PC-9 (cell line): Measurements from ENCODE around the gene ACOT2. TPM values are rescaled to one million over a fixed set of nuclear protein-coding genes. Genes with fewer than 3 reads are reported as not detected.
"Not testable (repeated sequence)": the region's sequence is repeated elsewhere in the genome, so short reads cannot be mapped to it uniquely, and the experiment has no call there.

ENCODE experiments used
- BruUV-seq: library from RNA; stranded (reverse); fragments of 400-500 nt; replicated peaks from 2 replicates; lab custom pipeline; 2021; lab: Mats Ljungman, UMichigan
- CTCF ChIA-PET: fragments of 300-600 bp; sonication (Branson Sonifier 250); formaldehyde crosslinking; loops from one replicate; lab custom pipeline; 2022; ENCODE audit warnings: antibody characterized with exemption; lab: Charles Lee
- POLR2A ChIA-PET: fragments of 300-600 bp; sonication (Branson Sonifier 250); formaldehyde crosslinking; loops from one replicate; lab custom pipeline; 2022; ENCODE audit warnings: antibody characterized with exemption; ENCODE audit not compliant: unreplicated experiment; lab: Charles Lee
- DNase-seq, 2 experiments: peaks; one replicate each; pipeline versions ENCODE4 v3.0.0 to v3.0.0-alpha.2; 2015 to 2022; ENCODE audit warnings: mixed read lengths in 1 of 2
- H2AFZ ChIP-seq: fragments of 200-600 bp; sonication (generic); 2 replicates; pipeline ENCODE4 v1.8.1; 2017; ENCODE audit warnings: antibody characterized with exemption
- H3F3A ChIP-seq: fragments of 200-600 bp; sonication (generic); 2 replicates; pipeline ENCODE4 v1.8.1; 2017; ENCODE audit warnings: antibody characterized with exemption, mild to moderate bottlenecking, low read depth; ENCODE audit not compliant: insufficient read depth
- H3K27ac ChIP-seq: fragments of 200-600 bp; sonication (generic); 2 replicates; pipeline ENCODE4 v1.6.1; 2016; ENCODE audit warnings: mixed run types
- H3K27me3 ChIP-seq: fragments of 200-600 bp; sonication (generic); 2 replicates; pipeline ENCODE4 v1.6.1; 2016; ENCODE audit warnings: low read depth, mixed run types; ENCODE audit not compliant: insufficient read depth
- H3K36me3 ChIP-seq: fragments of 200-600 bp; sonication (generic); 2 replicates; pipeline ENCODE4 v1.6.1; 2016; ENCODE audit warnings: low read depth, mixed run types
- H3K4me1 ChIP-seq: fragments of 200-600 bp; sonication (generic); replicated peaks from 2 replicates; pipeline ENCODE4 v1.6.1; 2016; ENCODE audit warnings: mixed run types; ENCODE audit not compliant: insufficient read depth
- H3K4me2 ChIP-seq: fragments of 200-600 bp; sonication (generic); 2 replicates; pipeline ENCODE4 v1.6.1; 2017; ENCODE audit warnings: mixed run types
- H3K4me3 ChIP-seq: fragments of 200-600 bp; sonication (generic); 2 replicates; pipeline ENCODE4 v1.6.1; 2016; ENCODE audit warnings: mixed run types
- H3K79me2 ChIP-seq: fragments of 200-600 bp; sonication (generic); 2 replicates; pipeline ENCODE4 v1.6.1; 2017; ENCODE audit warnings: low read depth, mixed run types
- H3K9me2 ChIP-seq: fragments of 200-600 bp; sonication (generic); 2 replicates; pipeline ENCODE4 v1.8.1; 2017; ENCODE audit warnings: mild to moderate bottlenecking; ENCODE audit not compliant: insufficient read depth
- H3K9me3 ChIP-seq: fragments of 200-600 bp; sonication (generic); 2 replicates; pipeline ENCODE4 v1.8.1; 2016; ENCODE audit warnings: low read depth; ENCODE audit not compliant: insufficient read depth
- H4K20me1 ChIP-seq: fragments of 200-600 bp; sonication (generic); 2 replicates; pipeline ENCODE4 v1.8.1; 2017; ENCODE audit not compliant: insufficient read depth
- CTCF ChIP-seq: fragments of 200-600 bp; sonication (generic); conservative IDR thresholded peaks from 2 replicates; pipeline ENCODE4 v1.6.1; 2017; ENCODE audit warnings: mixed run types, antibody characterized with exemption, mild to moderate bottlenecking, moderate library complexity
- EZH2 ChIP-seq: fragments of 200-600 bp; sonication (generic); IDR thresholded peaks from 2 replicates; pipeline ENCODE4 v1.8.0; 2017; ENCODE audit warnings: antibody characterized with exemption, low read depth
- intact Hi-C: fragments of 100-400 bp; cut with micrococcal nuclease; formaldehyde crosslinking; loops from one replicate; pipeline ENCODE4 v1.10.0; 2022; ENCODE audit not compliant: unreplicated experiment
- total RNA-seq: library from RNA; stranded (reverse); gene quantifications from 2 replicates; pipeline ENCODE4 v1.2.3, GENCODE V29; 2021

Gene ACOT2
- total RNA-seq, 1 experiment from 2014 or later = 7.2 TPM

GRCh38 chr14:73562696-73563095 is 6.3 kb upstream of the ACOT2 start:
- H3K4me1 ChIP-seq = peaks cover 13% of the 10 kb centered on the region
- CTCF ChIA-PET, intact Hi-C loops, BruUV-seq, H3K4me3 ChIP-seq, POLR2A ChIA-PET, H4K20me1 ChIP-seq, H3K4me2 ChIP-seq, H2AFZ ChIP-seq, H3K9me2 ChIP-seq, H3K27ac ChIP-seq, H3K36me3 ChIP-seq, H3K27me3 ChIP-seq, H3F3A ChIP-seq: not testable (repeated sequence)
- H3K9me3 ChIP-seq = peaks cover 12% of the 10 kb centered on the region; the same call in 1 of the 2 replicates
- peak in 1 of 2 experiments; percentile 41 for DNase-seq
- H3K79me2 ChIP-seq = peaks cover 12% of the 10 kb centered on the region

- H3K27me3 ChIP-seq, DNase-seq, H4K20me1 ChIP-seq, H3K27ac ChIP-seq, H3K4me2 ChIP-seq, intact Hi-C loops, H3K4me3 ChIP-seq, BruUV-seq, H3K36me3 ChIP-seq, H2AFZ ChIP-seq, H3K9me2 ChIP-seq, POLR2A ChIA-PET: not testable (repeated sequence)
- CTCF ChIA-PET = interaction anchor here (0.5 kb wide), 1 partner anchor 99 kb away, joined by 12 read pairs; no protein-coding TSS in a partner anchor
- Histone ChIP-seq H3K9me3 (peaks cover 12% of the 10 kb centered on the region; the same call in 1 of the 2 replicates), H3F3A (peaks cover 27% of the 10 kb centered on the region; the same call in 1 of the 2 replicates), H3K79me2 (peaks cover 28% of the 10 kb centered on the region), H3K4me1 (peaks cover 27% of the 10 kb centered on the region)
These were observed 2.6 kb upstream of the ACOT2 start for GRCh38 chr14:73566431-73566830.

GRCh38 chr14:73566935-73567334 is 2.1 kb upstream of the ACOT2 start:
- H2AFZ ChIP-seq, H4K20me1 ChIP-seq, H3K9me2 ChIP-seq, BruUV-seq, H3K4me3 ChIP-seq, H3K27ac ChIP-seq, H3K27me3 ChIP-seq, intact Hi-C loops, H3K36me3 ChIP-seq, DNase-seq, POLR2A ChIA-PET: not testable (repeated sequence)
- Histone ChIP-seq H3K4me1 (peaks cover 27% of the 10 kb centered on the region), H3K4me2 (peak overlapping the region; percentile 91; the same call in 1 of the 2 replicates), H3F3A (peaks cover 27% of the 10 kb centered on the region; the same call in 1 of the 2 replicates), H3K79me2 (peaks cover 28% of the 10 kb centered on the region), H3K9me3 (peaks cover 12% of the 10 kb centered on the region; the same call in 1 of the 2 replicates)
- CTCF ChIA-PET = interaction anchor here (0.5 to 0.7 kb wide), 2 partner anchors 100 to 176 kb away, joined by 3 to 12 read pairs; no protein-coding TSS in a partner anchor

- no TSS peak for BruUV-seq
- peaks cover 27% of the 10 kb centered on the region; the same call in 1 of the 2 replicates for H3F3A ChIP-seq
- no peaks in the 10 kb centered on the region for H4K20me1 ChIP-seq
- DNase-seq = no peak
- H3K4me2 ChIP-seq = peak overlapping the region; percentile 91
- H3K9me2 ChIP-seq = no peaks in the 10 kb centered on the region
- ChIA-PET POLR2A (no interaction called here), CTCF (interaction anchor here (0.7 kb wide), 1 partner anchor 175 kb away, joined by 3 read pairs; no protein-coding TSS in a partner anchor)
- peaks cover 27% of the 10 kb centered on the region for H3K4me1 ChIP-seq
- H3K4me3 ChIP-seq = peak overlapping the region; percentile 65; the same call in 1 of the 2 replicates
- H3K27ac ChIP-seq = 0 out of 2 replicates have a peak overlapping the region, but pooled peaks have one; percentile 3
- peaks cover 8% of the 10 kb centered on the region; the same call in 1 of the 2 replicates for H3K9me3 ChIP-seq
- no peaks in the 10 kb centered on the region for H3K27me3 ChIP-seq
- no peak overlapping the region for H2AFZ ChIP-seq
- peaks cover 28% of the 10 kb centered on the region for H3K79me2 ChIP-seq
- no peak for TF ChIP-seq EZH2
- no peak for TF ChIP-seq CTCF
- intact Hi-C loops = no loop called here
- H3K36me3 ChIP-seq = no peaks in the 10 kb centered on the region
These were observed 1.7 kb upstream of the ACOT2 start for GRCh38 chr14:73567358-73567757.
